Measurements from ENCODE around the gene MAP1LC3B. TPM values are rescaled to one million over a fixed set of nuclear protein-coding genes. Genes with fewer than 3 reads are reported as not detected.

Gene MAP1LC3B
- total RNA-seq, 5 donors from 2014 or later (not counting 1 experiment from before 2014, with no cell fraction given) = 51.3 to 90.4 (median 53.3) TPM

DNA sequence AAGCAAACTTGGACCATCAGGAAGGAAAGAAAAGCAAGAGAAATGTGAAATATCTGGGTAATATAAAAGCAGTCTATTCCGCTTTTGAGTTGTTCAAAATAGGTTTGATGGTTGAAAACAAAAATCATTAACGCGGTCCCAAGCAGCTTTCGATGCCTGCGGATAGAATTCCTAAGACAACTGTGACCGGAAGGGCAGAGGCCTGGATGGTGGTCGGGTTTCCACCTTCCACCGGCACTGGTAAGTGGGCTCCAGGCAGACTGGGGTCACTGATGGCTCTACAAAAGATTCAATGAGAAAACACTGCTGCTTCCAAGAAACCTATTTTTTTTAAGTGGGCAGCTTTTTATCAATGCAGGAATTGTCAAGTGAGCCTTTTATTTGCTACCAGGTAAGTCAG is 50.9 kb downstream of the MAP1LC3B start:
- H3K27me3 ChIP-seq (replicated peaks in 1 of 2; ENCODE audit: control insufficient read depth in 2 of 2, extremely low read depth in 1 of 2, insufficient read depth in 2 of 2, low read length in 1 of 2) = no peaks in the 10 kb centered on the region
- Mint-ChIP-seq H3K27ac (no peak overlapping the region), H3K4me3 (no peak overlapping the region), H3K36me3 (peaks cover 41% of the 10 kb centered on the region), H3K27me3 (no peaks in the 10 kb centered on the region), H3K4me1 (peaks cover 3 to 7% (median 7%) of the 10 kb centered on the region in 3 donors), H3K9me3 (peaks cover 0 to 3% (median 0%) of the 10 kb centered on the region in 3 donors)
- no peak overlapping the region for H3K27ac ChIP-seq (ENCODE audit: low read length)
- ChIA-PET POLR2A (no interaction called here), CTCF (no interaction called here)
- peaks cover 0 to 12% of the 10 kb centered on the region in 2 donors for H3K36me3 ChIP-seq (ENCODE audit: control insufficient read depth in 2 of 2, extremely low read depth in 1 of 2, insufficient read depth in 1 of 2, low read length in 1 of 2)
- ATAC-seq (replicated peaks in 1 of 4) (no peak), DNase-seq (no peak)
- no peak overlapping the region for H3K4me3 ChIP-seq (ENCODE audit: control insufficient read depth in 1 of 2, extremely low read depth in 1 of 2, low read length in 1 of 2)
- no peaks in the 10 kb centered on the region for H3K9me3 ChIP-seq
- H3K4me1 ChIP-seq (ENCODE audit: control insufficient read depth in 1 of 2, extremely low read depth in 1 of 2, insufficient read depth in 2 of 2, low read length in 2 of 2) = no peaks in the 10 kb centered on the region
- 96% methylated on average over 8 of the region's 8 CpGs for WGBS (ENCODE audit: insufficient coverage)

DNA sequence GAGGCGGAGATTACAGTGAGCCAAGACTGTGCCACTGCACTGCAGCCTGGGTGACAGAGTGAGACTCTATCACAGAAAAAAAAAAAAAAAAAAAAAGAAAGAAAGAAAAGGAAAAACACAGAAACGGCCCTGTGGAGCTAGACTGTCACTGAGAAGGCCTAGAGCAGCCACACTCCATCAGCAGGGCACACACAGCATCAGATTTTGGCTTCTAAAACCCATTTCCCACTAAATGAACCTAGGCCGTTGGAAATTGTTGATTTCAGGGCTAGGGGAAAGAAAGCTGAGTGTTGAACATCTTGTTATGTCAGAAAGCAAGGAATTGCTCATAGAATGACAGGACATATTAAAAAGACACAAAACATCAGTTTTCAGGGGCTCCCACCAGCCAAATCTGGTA is 51.8 kb downstream of the MAP1LC3B start:
- CTCF ChIA-PET = no interaction called here

DNA sequence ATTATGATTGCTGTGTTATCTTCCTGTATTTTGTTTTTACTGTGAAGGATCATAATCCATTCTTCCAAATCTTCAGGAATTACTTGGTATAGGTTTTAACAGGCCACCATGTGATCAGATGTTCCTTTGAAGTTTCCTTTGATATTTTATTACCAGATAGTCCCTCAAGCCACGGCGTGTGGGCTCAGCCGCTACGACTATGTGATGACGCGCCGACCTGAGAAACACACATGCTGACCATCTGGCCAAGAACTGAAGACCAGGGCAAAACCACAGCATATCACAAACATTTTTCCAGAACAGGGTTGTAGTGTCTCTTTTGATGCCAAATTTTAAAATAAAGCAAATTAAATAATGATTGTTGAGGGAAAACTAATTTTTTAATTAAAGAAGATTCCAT is 53.4 kb downstream of the MAP1LC3B start:
- Mint-ChIP-seq H3K36me3 (peaks cover 49% of the 10 kb centered on the region), H3K27ac (no peak overlapping the region), H3K27me3 (no peaks in the 10 kb centered on the region), H3K4me1 (peaks cover 0 to 3% (median 2%) of the 10 kb centered on the region in 3 donors), H3K4me3 (no peak overlapping the region), H3K9me3 (peaks cover 0 to 3% (median 0%) of the 10 kb centered on the region in 3 donors)
- ChIA-PET CTCF (interaction anchor here in 1 of 2 donors (0.7 kb wide), 1 partner anchor 87 kb away, joined by 4 read pairs; no protein-coding TSS in a partner anchor), POLR2A (no interaction called here)
- Histone ChIP-seq H3K36me3 (ENCODE audit: control insufficient read depth in 2 of 2, extremely low read depth in 1 of 2, insufficient read depth in 1 of 2, low read length in 1 of 2) (peaks cover 0 to 18% of the 10 kb centered on the region in 2 donors), H3K4me3 (ENCODE audit: control insufficient read depth in 1 of 2, extremely low read depth in 1 of 2, low read length in 1 of 2) (no peak overlapping the region), H3K4me1 (ENCODE audit: control insufficient read depth in 1 of 2, extremely low read depth in 1 of 2, insufficient read depth in 2 of 2, low read length in 2 of 2) (no peaks in the 10 kb centered on the region), H3K27ac (ENCODE audit: low read length) (no peak overlapping the region), H3K27me3 (replicated peaks in 1 of 2; ENCODE audit: control insufficient read depth in 2 of 2, extremely low read depth in 1 of 2, insufficient read depth in 2 of 2, low read length in 1 of 2) (no peaks in the 10 kb centered on the region), H3K9me3 (no peaks in the 10 kb centered on the region)
- 100% methylated on average over 1 of the region's 7 CpGs for WGBS (ENCODE audit: insufficient coverage)
- ATAC-seq (replicated peaks in 1 of 4) (no peak), DNase-seq (no peak)

More for the DNA sequence above, 51.8 kb downstream of the MAP1LC3B start:
- no CpG with 5 or more reads among the region's 3 CpGs for WGBS (ENCODE audit: insufficient coverage)
- DNase-seq (no peak), ATAC-seq (replicated peaks in 1 of 4) (no peak)
- no peak overlapping the region for H3K4me3 Mint-ChIP-seq
- POLR2A ChIA-PET = no interaction called here
- H3K27ac Mint-ChIP-seq = no peak overlapping the region
- peaks cover 0 to 3% (median 2%) of the 10 kb centered on the region in 3 donors for H3K4me1 Mint-ChIP-seq
- Histone ChIP-seq H3K4me1 (ENCODE audit: control insufficient read depth in 1 of 2, extremely low read depth in 1 of 2, insufficient read depth in 2 of 2, low read length in 2 of 2) (no peaks in the 10 kb centered on the region), H3K4me3 (ENCODE audit: control insufficient read depth in 1 of 2, extremely low read depth in 1 of 2, low read length in 1 of 2) (no peak overlapping the region), H3K27me3 (replicated peaks in 1 of 2; ENCODE audit: control insufficient read depth in 2 of 2, extremely low read depth in 1 of 2, insufficient read depth in 2 of 2, low read length in 1 of 2) (no peaks in the 10 kb centered on the region), H3K9me3 (no peaks in the 10 kb centered on the region), H3K36me3 (ENCODE audit: control insufficient read depth in 2 of 2, extremely low read depth in 1 of 2, insufficient read depth in 1 of 2, low read length in 1 of 2) (peaks cover 0 to 14% of the 10 kb centered on the region in 2 donors), H3K27ac (ENCODE audit: low read length) (no peak overlapping the region)
- H3K36me3 Mint-ChIP-seq = peaks cover 44% of the 10 kb centered on the region
- H3K9me3 Mint-ChIP-seq = peaks cover 0 to 3% (median 0%) of the 10 kb centered on the region in 3 donors
- no peaks in the 10 kb centered on the region for H3K27me3 Mint-ChIP-seq

DNA sequence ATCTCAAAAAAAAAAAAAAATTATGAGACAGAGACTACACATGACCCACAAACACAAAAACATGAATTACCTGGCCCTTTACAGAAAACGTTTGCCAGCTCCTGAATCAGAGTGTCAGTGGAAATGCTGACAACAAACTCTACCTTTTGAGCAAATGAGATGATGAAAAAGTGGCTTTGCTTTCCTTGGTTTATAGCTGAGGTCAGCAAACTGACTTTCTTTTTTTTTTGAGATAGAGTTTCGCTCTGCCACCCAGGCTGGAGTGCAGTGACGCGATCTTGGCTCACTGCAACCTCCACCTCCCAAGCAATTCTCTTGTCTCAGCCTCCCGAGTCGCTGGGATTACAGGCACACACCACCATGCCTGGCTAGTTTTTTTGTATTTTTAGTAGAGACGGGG is 54.3 kb downstream of the MAP1LC3B start:
- Histone ChIP-seq H3K27ac (ENCODE audit: low read length) (no peak overlapping the region), H3K36me3 (ENCODE audit: control insufficient read depth in 2 of 2, extremely low read depth in 1 of 2, insufficient read depth in 1 of 2, low read length in 1 of 2) (peaks cover 0 to 20% of the 10 kb centered on the region in 2 donors)

DNA sequence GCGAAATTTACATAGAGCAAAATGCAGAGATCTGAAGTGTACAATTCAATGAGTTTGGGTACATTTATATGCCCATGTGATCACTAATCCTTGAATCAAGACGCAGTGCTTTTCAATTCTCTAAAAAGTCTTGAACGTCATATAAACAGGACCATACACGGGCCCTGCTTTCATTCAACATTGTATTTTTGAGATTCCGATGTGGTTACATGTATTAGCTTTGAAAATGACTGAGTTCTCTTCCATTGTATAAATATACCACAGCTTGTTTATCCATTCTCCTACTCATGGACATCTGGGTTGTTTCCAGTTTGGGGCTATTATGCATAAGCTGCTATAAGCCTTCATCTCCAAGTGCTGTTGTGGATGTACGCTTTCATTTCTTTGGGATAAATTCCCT is 55.2 kb downstream of the MAP1LC3B start:
- peaks cover 0 to 26% of the 10 kb centered on the region in 2 donors for H3K36me3 ChIP-seq (ENCODE audit: control insufficient read depth in 2 of 2, extremely low read depth in 1 of 2, insufficient read depth in 1 of 2, low read length in 1 of 2)
- Mint-ChIP-seq H3K27me3 (no peaks in the 10 kb centered on the region), H3K4me3 (no peak overlapping the region), H3K36me3 (peaks cover 50% of the 10 kb centered on the region), H3K27ac (peak overlapping the region in 1 of 2 donors; percentile 65), H3K4me1 (peaks cover 0 to 4% (median 2%) of the 10 kb centered on the region in 3 donors), H3K9me3 (peaks cover 0 to 3% (median 0%) of the 10 kb centered on the region in 3 donors)
- H3K27me3 ChIP-seq (replicated peaks in 1 of 2; ENCODE audit: control insufficient read depth in 2 of 2, extremely low read depth in 1 of 2, insufficient read depth in 2 of 2, low read length in 1 of 2) = no peaks in the 10 kb centered on the region
- ChIA-PET CTCF (no interaction called here), POLR2A (interaction anchor here in 1 of 2 donors (0.8 kb wide), 1 partner anchor 111 kb away, joined by 5 read pairs; no protein-coding TSS in a partner anchor)
- H3K4me1 ChIP-seq (ENCODE audit: control insufficient read depth in 1 of 2, extremely low read depth in 1 of 2, insufficient read depth in 2 of 2, low read length in 2 of 2) = no peaks in the 10 kb centered on the region
- DNase-seq = no peak
- WGBS (ENCODE audit: insufficient coverage) = 100% methylated on average over 1 of the region's 6 CpGs
- no peak overlapping the region for H3K27ac ChIP-seq (ENCODE audit: low read length)
- H3K4me3 ChIP-seq (ENCODE audit: control insufficient read depth in 1 of 2, extremely low read depth in 1 of 2, low read length in 1 of 2) = no peak overlapping the region
- H3K9me3 ChIP-seq = no peaks in the 10 kb centered on the region
- ATAC-seq (replicated peaks in 1 of 4) = no peak

More for the DNA sequence above, 54.3 kb downstream of the MAP1LC3B start:
- DNase-seq (no peak), ATAC-seq (replicated peaks in 1 of 4) (no peak)
- CTCF ChIA-PET = interaction anchor here in 1 of 2 donors (0.5 kb wide), 1 partner anchor 24 kb away, joined by 3 read pairs; no protein-coding TSS in a partner anchor
- no peaks in the 10 kb centered on the region for H3K27me3 ChIP-seq (replicated peaks in 1 of 2; ENCODE audit: control insufficient read depth in 2 of 2, extremely low read depth in 1 of 2, insufficient read depth in 2 of 2, low read length in 1 of 2)
- no peaks in the 10 kb centered on the region for H3K9me3 ChIP-seq
- Mint-ChIP-seq H3K27me3 (no peaks in the 10 kb centered on the region), H3K36me3 (peaks cover 49% of the 10 kb centered on the region), H3K4me1 (peaks cover 0 to 3% (median 2%) of the 10 kb centered on the region in 3 donors), H3K9me3 (peaks cover 0 to 3% (median 0%) of the 10 kb centered on the region in 3 donors), H3K27ac (no peak overlapping the region), H3K4me3 (no peak overlapping the region)
- no peak overlapping the region for H3K4me3 ChIP-seq (ENCODE audit: control insufficient read depth in 1 of 2, extremely low read depth in 1 of 2, low read length in 1 of 2)
- H3K4me1 ChIP-seq (ENCODE audit: control insufficient read depth in 1 of 2, extremely low read depth in 1 of 2, insufficient read depth in 2 of 2, low read length in 2 of 2) = no peaks in the 10 kb centered on the region
- no CpG with 5 or more reads among the region's 7 CpGs for WGBS (ENCODE audit: insufficient coverage)
- POLR2A ChIA-PET = no interaction called here

DNA sequence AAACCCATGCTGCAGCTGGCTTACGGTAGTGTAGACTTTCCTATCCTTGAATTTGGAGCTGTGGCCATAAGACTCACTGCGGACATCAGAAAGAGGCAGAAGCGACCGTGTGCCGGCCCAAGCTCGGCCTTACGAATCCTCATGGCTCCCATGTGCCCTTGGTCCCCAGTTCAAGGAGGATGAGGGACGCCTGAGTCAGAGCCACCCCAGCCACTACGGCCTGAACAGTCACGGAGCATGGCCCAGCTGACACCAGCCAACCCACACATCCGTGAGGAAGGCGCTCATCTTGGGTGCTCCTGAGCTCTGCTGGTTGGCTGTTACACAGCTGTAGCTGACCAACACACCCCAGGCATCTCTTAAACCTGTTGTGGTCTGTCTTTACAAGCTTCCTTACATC is 56.7 kb downstream of the MAP1LC3B start:
- Mint-ChIP-seq H3K9me3 (peaks cover 0 to 3% (median 0%) of the 10 kb centered on the region in 3 donors), H3K4me1 (peaks cover 2 to 3% (median 2%) of the 10 kb centered on the region in 3 donors), H3K27me3 (no peaks in the 10 kb centered on the region), H3K27ac (no peak overlapping the region), H3K4me3 (no peak overlapping the region), H3K36me3 (peaks cover 52% of the 10 kb centered on the region)
- CTCF ChIA-PET = no interaction called here
- DNase-seq = no peak
- H3K4me3 ChIP-seq (ENCODE audit: control insufficient read depth in 1 of 2, extremely low read depth in 1 of 2, low read length in 1 of 2) = no peak overlapping the region
- ATAC-seq (replicated peaks in 1 of 4) = no peak
- H3K36me3 ChIP-seq (ENCODE audit: control insufficient read depth in 2 of 2, extremely low read depth in 1 of 2, insufficient read depth in 1 of 2, low read length in 1 of 2) = peaks cover 4 to 39% of the 10 kb centered on the region in 2 donors
- POLR2A ChIA-PET = no interaction called here
- no peak overlapping the region for H3K27ac ChIP-seq (ENCODE audit: low read length)
- H3K27me3 ChIP-seq (replicated peaks in 1 of 2; ENCODE audit: control insufficient read depth in 2 of 2, extremely low read depth in 1 of 2, insufficient read depth in 2 of 2, low read length in 1 of 2) = no peaks in the 10 kb centered on the region
- WGBS (ENCODE audit: insufficient coverage) = 99% methylated on average over 11 of the region's 12 CpGs
- no peaks in the 10 kb centered on the region for H3K9me3 ChIP-seq
- H3K4me1 ChIP-seq (ENCODE audit: control insufficient read depth in 1 of 2, extremely low read depth in 1 of 2, insufficient read depth in 2 of 2, low read length in 2 of 2) = no peaks in the 10 kb centered on the region

Measured in T-cell (primary cell).